Measurements from ENCODE around the gene PPARD. TPM values are rescaled to one million over a fixed set of nuclear protein-coding genes. Genes with fewer than 3 reads are reported as not detected.

Gene PPARD
- total RNA-seq, 2 donors from 2014 or later: 21.2 to 24.1 TPM

GRCh38 chr6:35468181-35468979, 126.0 kb downstream of the PPARD start, which contains the start of gene RPL10A:
TSS of gene RPL10A (plus strand) at chr6:35468401. CDS start at chr6:35468435, 34 bp downstream.
- H3K4me1 ChIP-seq (replicated peaks): no peaks in the 10 kb centered on the region
- peak; percentile 97 for DNase-seq (ENCODE audit: low spot score)
- intact Hi-C loops (cut with DNase I): loop anchor here (1.0 to 2.0 kb wide), 3 partner anchors 16 to 126 kb away; partner anchors contain the start of genes FANCE, PPARD and TEAD3
- peak within 1 kb of the TSS; percentile 90 to 93 for H3K27ac ChIP-seq
- under 1% methylated on average over 84 of the region's 86 CpGs for WGBS
- no peaks in the 10 kb centered on the region for H3K9me3 ChIP-seq
- no peaks in the 10 kb centered on the region for H3K36me3 ChIP-seq
- no peaks in the 10 kb centered on the region for H3K27me3 ChIP-seq (replicated peaks; ENCODE audit: insufficient read depth)
- TF ChIP-seq POLR2AphosphoS5 (IDR thresholded peaks at IDR 0.05): peak; percentile 99
- peak; percentile 94 to 100 (median 97) for TF ChIP-seq CTCF (IDR thresholded peaks at IDR 0.05)
- peak; percentile 94 for TF ChIP-seq POLR2A (IDR thresholded peaks at IDR 0.05)
- H3K4me3 ChIP-seq: peak within 1 kb of the TSS; percentile 77 to 81

- peak overlapping the region; percentile 90 to 93 for H3K27ac ChIP-seq
- TF ChIP-seq CTCF (IDR thresholded peaks at IDR 0.05): no peak
- no peak for TF ChIP-seq POLR2AphosphoS5 (IDR thresholded peaks at IDR 0.05)
- TF ChIP-seq POLR2A (IDR thresholded peaks at IDR 0.05): no peak
- peak overlapping the region; percentile 77 to 81 for H3K4me3 ChIP-seq
- intact Hi-C loops (cut with DNase I): loop anchor here (1.0 to 2.0 kb wide), 3 partner anchors 16 to 127 kb away; partner anchors contain the start of genes FANCE, PPARD and TEAD3
- H3K36me3 ChIP-seq: no peaks in the 10 kb centered on the region
- H3K27me3 ChIP-seq (replicated peaks; ENCODE audit: insufficient read depth): no peaks in the 10 kb centered on the region
- WGBS: 1% methylated on average over 37 of the region's 37 CpGs
- no peaks in the 10 kb centered on the region for H3K4me1 ChIP-seq (replicated peaks)
- H3K9me3 ChIP-seq: no peaks in the 10 kb centered on the region
- no peak for DNase-seq (ENCODE audit: low spot score)
These were observed 126.8 kb downstream of the PPARD start for GRCh38 chr6:35468980-35469750.

GRCh38 chr6:35469751-35470662, 127.6 kb downstream of the PPARD start:
- no peak for TF ChIP-seq POLR2A (IDR thresholded peaks at IDR 0.05)
- peak; percentile 25 for TF ChIP-seq POLR2AphosphoS5 (IDR thresholded peaks at IDR 0.05)
- Histone ChIP-seq H3K4me1 (replicated peaks) (no peaks in the 10 kb centered on the region), H3K9me3 (no peaks in the 10 kb centered on the region), H3K27ac (peak overlapping the region; percentile 90 to 93), H3K4me3 (peak overlapping the region; percentile 77 to 81), H3K27me3 (replicated peaks; ENCODE audit: insufficient read depth) (no peaks in the 10 kb centered on the region), H3K36me3 (no peaks in the 10 kb centered on the region)
- no peak for DNase-seq (ENCODE audit: low spot score)
- 26% methylated on average over 18 of the region's 18 CpGs for WGBS
- intact Hi-C loops (cut with DNase I): loop anchor here (2.0 kb wide), 2 partner anchors 17 to 27 kb away; partner anchors contain the start of genes FANCE and TEAD3

- no peaks in the 10 kb centered on the region for H3K9me3 ChIP-seq
- DNase-seq (ENCODE audit: low spot score): no peak
- no peak overlapping the region for H3K4me3 ChIP-seq
- no peaks in the 10 kb centered on the region for H3K36me3 ChIP-seq
- TF ChIP-seq POLR2A (IDR thresholded peaks at IDR 0.05) (no peak), POLR2AphosphoS5 (IDR thresholded peaks at IDR 0.05) (no peak), CTCF (IDR thresholded peaks at IDR 0.05) (no peak)
- no peaks in the 10 kb centered on the region for H3K4me1 ChIP-seq (replicated peaks)
- H3K27ac ChIP-seq: peak overlapping the region; percentile 90 to 93
- H3K27me3 ChIP-seq (replicated peaks; ENCODE audit: insufficient read depth): no peaks in the 10 kb centered on the region
- intact Hi-C loops (cut with DNase I): no loop called here
- WGBS: 45% methylated on average over 3 of the region's 3 CpGs
These were observed 128.3 kb downstream of the PPARD start for GRCh38 chr6:35470663-35471120.
